ENCODE results near the gene NPW. TPM values are rescaled to one million over a fixed set of nuclear protein-coding genes. Genes with fewer than 3 reads are reported as not detected.

Gene NPW
- total and polyA plus RNA-seq, 2 of the 8 experiments (the other 6 are each of a cell fraction or from before 2014, with no cell fraction given), result 4.0 to 10.3 TPM

DNA sequence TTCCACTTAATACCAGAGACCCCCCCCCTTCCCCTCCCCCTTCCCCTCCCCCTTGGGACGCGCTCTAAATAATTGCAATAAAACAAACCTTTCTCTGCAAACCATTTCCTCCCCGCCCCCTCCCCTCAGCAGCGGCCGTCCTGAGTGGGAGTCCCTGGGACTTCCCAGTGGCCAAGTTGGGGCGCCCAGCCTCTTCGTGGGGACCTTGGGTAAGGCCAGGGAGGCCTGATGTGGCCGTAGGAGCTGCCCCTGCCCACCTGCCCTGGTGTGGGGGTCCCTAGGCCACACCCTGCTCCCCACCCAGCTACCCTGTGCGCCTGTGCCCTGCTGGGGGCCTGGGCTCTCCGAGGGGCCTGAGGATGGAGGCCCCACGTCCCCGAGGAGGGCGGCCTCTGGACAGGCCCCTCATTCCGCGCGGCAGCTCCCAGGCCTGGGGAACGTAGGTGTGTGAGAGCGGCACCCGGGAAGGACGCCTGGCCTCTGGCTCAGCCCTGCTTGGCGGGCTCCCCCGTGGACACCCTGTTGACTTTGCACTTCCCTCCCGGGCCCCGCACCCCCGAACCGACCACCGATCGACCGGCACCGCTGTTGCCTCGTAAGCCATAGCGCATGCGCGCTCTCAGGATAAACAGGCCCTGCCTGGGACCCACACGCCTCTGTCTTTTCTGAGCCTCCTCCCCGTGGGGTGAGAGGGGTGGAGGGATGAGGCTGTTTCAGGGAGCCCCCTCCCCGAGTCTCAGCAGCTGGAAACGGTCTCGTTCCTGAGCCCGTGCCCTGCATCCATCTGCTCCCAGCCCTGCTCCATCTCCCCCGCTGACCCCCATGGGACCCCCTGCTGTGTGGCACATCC lies 19.0 kb downstream of the NPW start:
- H3K14ac ChIP-seq (ENCODE audit: insufficient read length), result no peak overlapping the region
- no peak overlapping the region for H3K56ac ChIP-seq (replicated peaks; ENCODE audit: insufficient read length, low read depth, low read length)
- H2AK5ac ChIP-seq (ENCODE audit: low read depth, low read length), result no peak overlapping the region
- FAIRE-seq, result no peak
- 86% methylated on average over 23 of the region's 41 CpGs; no CpG with 5 or more reads in 1 of the 2 experiments for WGBS, 2 experiments (ENCODE audit: extremely low coverage in 1 of 2, insufficient coverage in 1 of 2, insufficient read length in 1 of 2, insufficient replicate concordance in 2 of 2, low coverage in 1 of 2, low lambda C conversion rate in 2 of 2, missing lambda C conversion rate in 1 of 2)
- H3K9me3 ChIP-seq (ENCODE audit: insufficient read depth in 2 of 2, low read depth in 1 of 2, low read length in 1 of 2), result no peaks in the 10 kb centered on the region
- no peak overlapping the region for H2BK20ac ChIP-seq (ENCODE audit: low read length)
- H2BK12ac ChIP-seq (ENCODE audit: low read depth, low read length), result no peak overlapping the region
- no peak overlapping the region for H2BK120ac ChIP-seq (replicated peaks; ENCODE audit: low read depth, low read length)
- no peak overlapping the region for H4K91ac ChIP-seq (replicated peaks; ENCODE audit: insufficient read length, low read length)
- no peak overlapping the region for H2BK5ac ChIP-seq (ENCODE audit: low read depth, low read length)
- no peak overlapping the region for H2BK15ac ChIP-seq (ENCODE audit: low read length)
- POLR2A ChIA-PET (ENCODE audit: partially characterized antibody), result interaction anchor here (1.2 to 3.1 kb wide), 5 partner anchors 9 to 116 kb away, joined by 3 to 14 read pairs (median 5); partner anchors contain the start of genes NTHL1, TRAF7 and TSC2
- H3K4ac ChIP-seq (replicated peaks; ENCODE audit: insufficient read length, low read depth, low read length), result no peak overlapping the region
- no peak overlapping the region for H3K4me3 ChIP-seq (ENCODE audit: extremely low read depth in 1 of 4, insufficient read depth in 2 of 4, low read depth in 3 of 4, low read length in 4 of 4)
- H3K23ac ChIP-seq (ENCODE audit: insufficient read length), result no peak overlapping the region
- no peaks in the 10 kb centered on the region for H3K27me3 ChIP-seq (replicated peaks in 1 of 4; ENCODE audit: control insufficient read depth in 3 of 4, extremely low read depth in 1 of 4, insufficient read depth in 3 of 4, low read length in 3 of 4)
- no peak overlapping the region for H2AFZ ChIP-seq (ENCODE audit: low read length)
- H3K36me3 ChIP-seq (ENCODE audit: control insufficient read depth in 2 of 4, insufficient read depth in 4 of 4, low read length in 3 of 4), result no peaks in the 10 kb centered on the region
- H3K23me2 ChIP-seq (ENCODE audit: low read depth, low read length), result no peaks in the 10 kb centered on the region
- H3K79me1 ChIP-seq (ENCODE audit: low read depth, low read length), result no peaks in the 10 kb centered on the region
- peaks cover 0 to 4% (median 0%) of the 10 kb centered on the region in 4 experiments; a peak in 3 of 7 replicates for H3K4me1 ChIP-seq (replicated peaks in 1 of 4; ENCODE audit: control insufficient read depth in 3 of 4, insufficient read depth in 4 of 4, low read length in 3 of 4)
- CTCF ChIA-PET (ENCODE audit: partially characterized antibody), result interaction anchor here (0.6 to 3.0 kb wide), 6 partner anchors 9 to 107 kb away, joined by 3 to 14 read pairs (median 3); partner anchors contain the start of genes NTHL1 and TSC2
- H4K5ac ChIP-seq (ENCODE audit: insufficient read length, low read depth, low read length), result no peak overlapping the region
- H4K20me1 ChIP-seq (replicated peaks in 1 of 2; ENCODE audit: control insufficient read depth in 1 of 2, insufficient read depth in 2 of 2, low read length in 2 of 2), result peaks cover 0 to 5% of the 10 kb centered on the region in 2 experiments
- H3K4me2 ChIP-seq (ENCODE audit: insufficient read depth in 1 of 2, low read depth in 2 of 2, low read length in 2 of 2), result no peak overlapping the region
- no peaks in the 10 kb centered on the region for H3K79me2 ChIP-seq (ENCODE audit: control insufficient read depth in 1 of 2, insufficient read depth in 2 of 2, low read length in 2 of 2)
- H3K9ac ChIP-seq (replicated peaks in 1 of 4; ENCODE audit: extremely low read depth in 1 of 4, low read depth in 3 of 4, low read length in 3 of 4), result 0 out of 7 replicates have a peak overlapping the region, but pooled peaks of 1 of the 4 experiments have one; percentile 30
- H3K18ac ChIP-seq (ENCODE audit: extremely low read depth, low read length), result no peak overlapping the region
- H4K8ac ChIP-seq (ENCODE audit: extremely low read depth, insufficient read depth, low read length), result peak overlapping the region; percentile 79
- no peak for DNase-seq (ENCODE audit: low read depth in 1 of 2, low spot score in 2 of 2)
- H3K27ac ChIP-seq (ENCODE audit: low read depth, low read length), result no peak overlapping the region
- no peak for TF ChIP-seq JUND (IDR thresholded peaks at IDR 0.05; ENCODE audit: low read length)
- TF ChIP-seq HDAC6 (IDR thresholded peaks at IDR 0.05; ENCODE audit: low read depth, low read length), result no peak
- no peak for TF ChIP-seq MAFK (IDR thresholded peaks at IDR 0.05; ENCODE audit: low read depth, low read length)
- no peak for TF ChIP-seq RFX5 (IDR thresholded peaks at IDR 0.05; ENCODE audit: borderline replicate concordance, low read depth, low read length)
- no peak for TF ChIP-seq SIRT6 (IDR thresholded peaks at IDR 0.05; ENCODE audit: low read length)
